GM12878 (cell line): Measurements from ENCODE around the gene RALGPS2. TPM values are rescaled to one million over a fixed set of nuclear protein-coding genes. Genes with fewer than 3 reads are reported as not detected.

Experiments
- ATAC-seq: fragments of 200-7000 bp; cut with Tn5 transposase; 3 replicates; pipeline ENCODE4 v1.9.1; 2020; ENCODE audit warnings: mild to moderate bottlenecking, moderate library complexity
- BruUV-seq: library from RNA; stranded (reverse); fragments of 400-500 nt; replicated peaks from 2 replicates; lab custom pipeline; 2021; lab: Mats Ljungman, UMichigan
- CTCF ChIA-PET: fragments of 300-600 bp; sonication (Branson Sonifier 250); formaldehyde crosslinking; extraction: SDS; loops from one replicate; lab custom pipeline; 2021; ENCODE audit warnings: inconsistent platforms; lab: Yijun Ruan, JAX
- POLR2A ChIA-PET: fragments of 350-600 bp; formaldehyde crosslinking; extraction: SDS; loops from one replicate; lab custom pipeline; 2021; ENCODE audit warnings: inconsistent platforms; lab: Charles Lee
- RAD21 ChIA-PET: fragments of 300-600 bp; sonication (Branson Sonifier 250); formaldehyde crosslinking; loops from one replicate; lab custom pipeline; 2023; ENCODE audit warnings: antibody characterized with exemption; ENCODE audit not compliant: unreplicated experiment; lab: Charles Lee
- SMC1A ChIA-PET: fragments of 300-600 bp; sonication (Branson Sonifier 250); formaldehyde crosslinking; loops from one replicate; lab custom pipeline; 2023; ENCODE audit not compliant: unreplicated experiment, uncharacterized antibody; lab: Charles Lee
- DNase-seq: peaks from one replicate; pipeline ENCODE4 v3.0.0-alpha.2; 2011; ENCODE audit warnings: low read depth, low spot score
- FAIRE-seq: peaks from 3 replicates; lab custom pipeline; 2011; peaks lifted over from hg19 to GRCh38; lab: Jason Lieb, UNC
- H2AFZ ChIP-seq: 2 replicates; pipeline ENCODE4 v1.6.0; 2011; ENCODE audit warnings: low read depth, low read length, control low read depth; ENCODE audit not compliant: control insufficient read depth
- H3K27ac ChIP-seq: 2 replicates; pipeline ENCODE4 v1.5.1; 2011; ENCODE audit warnings: control low read depth; ENCODE audit not compliant: control insufficient read depth, insufficient read depth
- H3K27me3 ChIP-seq, 2 experiments: replicated peaks in 1 of 2; 2 replicates each; pipeline versions ENCODE4 v1.6.0 to v1.6.1; 2011; ENCODE audit warnings: low read length in 1 of 2; ENCODE audit not compliant: control insufficient read depth in 2 of 2, insufficient read depth in 2 of 2
- H3K36me3 ChIP-seq, 2 experiments: 2 replicates each; pipeline ENCODE4 v1.5.1; 2011; ENCODE audit warnings: low read length in 1 of 2; ENCODE audit not compliant: control insufficient read depth in 2 of 2, insufficient read depth in 2 of 2
- H3K4me1 ChIP-seq: 2 replicates; pipeline ENCODE4 v1.6.1; 2011; ENCODE audit warnings: mild to moderate bottlenecking, low read length, moderate library complexity, mixed read lengths; ENCODE audit not compliant: control insufficient read depth, insufficient read depth
- H3K4me2 ChIP-seq: 2 replicates; pipeline ENCODE4 v1.6.0; 2011; ENCODE audit warnings: control low read depth; ENCODE audit not compliant: control insufficient read depth, insufficient read depth
- H3K4me3 ChIP-seq: fragments of 200-600 bp; sonication (generic); 2 replicates; pipeline ENCODE4 v1.5.1; 2016
- H3K79me2 ChIP-seq: 2 replicates; pipeline ENCODE4 v1.6.0; 2011; ENCODE audit warnings: low read length; ENCODE audit not compliant: control insufficient read depth, insufficient read depth
- H3K9ac ChIP-seq: 2 replicates; pipeline ENCODE4 v1.8.0; 2011; ENCODE audit warnings: low read length, control low read depth, mixed read lengths; ENCODE audit not compliant: control insufficient read depth, insufficient read depth
- H3K9me3 ChIP-seq: replicated peaks from 3 replicates; pipeline ENCODE4 v1.5.1; 2011; ENCODE audit warnings: mild to moderate bottlenecking, low read length; ENCODE audit not compliant: control insufficient read depth, insufficient read depth
- H4K20me1 ChIP-seq: 2 replicates; pipeline ENCODE4 v1.6.0; 2011; ENCODE audit not compliant: control insufficient read depth, insufficient read depth
- BACH1 ChIP-seq: fragments of 450-650 bp; IDR thresholded peaks from 2 replicates; pipeline ENCODE4 v1.6.1; 2017; ENCODE audit warnings: mild to moderate bottlenecking, borderline replicate concordance
- CBFB ChIP-seq: IDR thresholded peaks from 2 replicates; pipeline ENCODE4 v1.6.1; 2016; ENCODE audit warnings: antibody characterized with exemption, low read depth
- CREB1 ChIP-seq: IDR thresholded peaks from 2 replicates; pipeline ENCODE4 v1.6.1; 2012; ENCODE audit warnings: low read depth, mild to moderate bottlenecking, inconsistent platforms
- E4F1 ChIP-seq: fragments of 450-650 bp; IDR thresholded peaks from 2 replicates; pipeline ENCODE4 v1.6.1; 2018; ENCODE audit warnings: borderline replicate concordance, mild to moderate bottlenecking; ENCODE audit not compliant: partially characterized antibody
- FOS ChIP-seq: IDR thresholded peaks from 3 replicates; pipeline ENCODE4 v1.6.1; 2011; ENCODE audit warnings: borderline replicate concordance; ENCODE audit not compliant: insufficient read length; ENCODE audit errors: extremely low read depth
- HDGF ChIP-seq: fragments of 450-650 bp; IDR thresholded peaks from 2 replicates; pipeline ENCODE4 v1.6.1; 2016; ENCODE audit warnings: antibody characterized with exemption
- HSF1 ChIP-seq: fragments of 150-350 bp; IDR thresholded peaks from 2 replicates; pipeline ENCODE4 v1.6.1; 2014; ENCODE audit warnings: mild to moderate bottlenecking, low read depth, low read length
- IRF3 ChIP-seq: fragments of 450-650 bp; IDR thresholded peaks from 2 replicates; pipeline ENCODE4 v1.6.1; 2014; ENCODE audit warnings: mild to moderate bottlenecking
- KDM1A ChIP-seq: fragments of 200-600 bp; sonication (generic); IDR thresholded peaks from 2 replicates; pipeline ENCODE4 v1.6.1; 2016; ENCODE audit warnings: borderline replicate concordance
- LARP7 ChIP-seq: fragments of 450-650 bp; IDR thresholded peaks from 2 replicates; pipeline ENCODE4 v1.6.1; 2017; ENCODE audit warnings: mild to moderate bottlenecking
- PKNOX1 ChIP-seq: fragments of 450-650 bp; IDR thresholded peaks from 2 replicates; pipeline ENCODE4 v1.6.1; 2016; ENCODE audit warnings: mild to moderate bottlenecking
- RELA ChIP-seq: fragments of 450-650 bp; IDR thresholded peaks from 2 replicates; pipeline ENCODE4 v1.8.0; 2014; ENCODE audit warnings: borderline replicate concordance; ENCODE audit not compliant: partially characterized antibody
- SKIL ChIP-seq: fragments of 450-650 bp; IDR thresholded peaks from 2 replicates; pipeline ENCODE4 v1.6.1; 2017; ENCODE audit warnings: mild to moderate bottlenecking, low read depth, inconsistent platforms; ENCODE audit not compliant: poor library complexity, severe bottlenecking
- SP1 ChIP-seq: IDR thresholded peaks from one replicate; pipeline ENCODE4 v1.6.1; 2011; ENCODE audit warnings: low read depth, low read length
- ZNF24 ChIP-seq: fragments of 450-650 bp; IDR thresholded peaks from 2 replicates; pipeline ENCODE4 v1.6.1; 2017; ENCODE audit warnings: antibody characterized with exemption, mild to moderate bottlenecking
- ZNF274 ChIP-seq: IDR thresholded peaks from one replicate; pipeline ENCODE4 v1.8.0; 2011; ENCODE audit not compliant: insufficient read length, insufficient read depth
- WGBS: methylation state at CpG from one replicate; pipeline ENCODE4 v1.1.6; 2016; ENCODE audit warnings: low lambda C conversion rate; ENCODE audit not compliant: insufficient replicate concordance, insufficient coverage; ENCODE audit errors: missing lambda C conversion rate; 5-methylcytosine and 5-hydroxymethylcytosine counted together
- in situ Hi-C: fragments of 300-500 bp; cut with MboI; formaldehyde crosslinking; loops from 9 replicates; pipeline ENCODE4 v1.14.3; 2018; ENCODE audit warnings: mixed read lengths
- intact Hi-C: fragments of 100-400 bp; cut with micrococcal nuclease; formaldehyde crosslinking; loops from one replicate; pipeline ENCODE4 v1.14.2; 2022; ENCODE audit not compliant: unreplicated experiment
- polyA plus RNA-seq, 11 experiments: library from polyadenylated mRNA; depleted of rRNA in 4 of 11; unstranded in 6 of 11; stranded (reverse) in 5 of 11; fragments of >200 nt; fragmentation: Nextera tagmentation in 4 of 11; fragmentation: Illumina TruSeq in 1 of 11; extraction: Ambion mirVana in 4 of 11; extraction: Trizol in 1 of 11; gene quantifications; 1 replicate in 1 of 11; 2 replicates in 10 of 11; pipeline versions ENCODE4 v1.2.1 to v1.2.3, GENCODE V29; 2011 to 2016; ENCODE audit warnings: inconsistent platforms in 2 of 11, missing spikeins in 2 of 11, low read depth in 1 of 11
- total RNA-seq, 4 experiments: library from RNA; depleted of rRNA in 3 of 4; stranded (reverse); fragments of >200 nt in 3 of 4; fragmentation: Illumina TruSeq in 1 of 4; extraction: Trizol in 1 of 4; gene quantifications; 2 replicates each; pipeline versions ENCODE4 v1.2.1 to v1.2.3, GENCODE V29; 2013 to 2021

Gene RALGPS2
- total and polyA plus RNA-seq, 10 of the 15 experiments (the other 5 are each of a cell fraction or from before 2014, with no cell fraction given): 0.08 to 3.7 (median 0.50) TPM

GRCh38 chr1:178692564-178693327 is 32.3 kb upstream of the RALGPS2 start:
- in situ Hi-C loops: no loop called here
- no peak overlapping the region for H3K27ac ChIP-seq
- ChIA-PET CTCF (interaction anchor here (0.6 kb wide), 1 partner anchor 80 kb away, joined by 3 read pairs; no protein-coding TSS in a partner anchor), SMC1A (interaction anchor here (1.1 to 1.4 kb wide), 2 partner anchors 28 to 111 kb away, joined by 4 read pairs; no protein-coding TSS in a partner anchor), RAD21 (no interaction called here), POLR2A (interaction anchor here (0.5 kb wide), 1 partner anchor 1710 kb away, joined by 3 read pairs; no protein-coding TSS in a partner anchor)
- FAIRE-seq: no peak
- intact Hi-C loops: no loop called here
- ATAC-seq: no peak
- no peak overlapping the region for H2AFZ ChIP-seq
- H3K36me3 ChIP-seq: no peaks in the 10 kb centered on the region
- H3K4me2 ChIP-seq: no peak overlapping the region
- no peaks in the 10 kb centered on the region for H3K27me3 ChIP-seq
- H3K79me2 ChIP-seq: no peaks in the 10 kb centered on the region
- no peak overlapping the region for H3K4me3 ChIP-seq
- no peak overlapping the region for H3K9ac ChIP-seq
- H3K9me3 ChIP-seq: no peaks in the 10 kb centered on the region
- no peak for DNase-seq
- H3K4me1 ChIP-seq: no peaks in the 10 kb centered on the region
- no peaks in the 10 kb centered on the region for H4K20me1 ChIP-seq
- no TSS peak for BruUV-seq
- WGBS: 69% methylated on average over 5 of the region's 5 CpGs
- TF ChIP-seq E4F1 (no peak), IRF3 (no peak), CREB1 (no peak), SKIL (no peak), KDM1A (no peak), ZNF274 (no peak), CBFB (no peak), HSF1 (no peak), HDGF (no peak), ZNF24 (no peak), LARP7 (no peak), FOS (no peak), PKNOX1 (no peak), SP1 (no peak), BACH1 (no peak), RELA (no peak)
